Fibroblast of skin of scalp (primary cell): ENCODE measurements around the gene FOXP2.
"Not testable (repeated sequence)": the region's sequence is repeated elsewhere in the genome, so short reads cannot be mapped to it uniquely, and the experiment has no call there.

ENCODE experiments used
- DNase-seq: peaks from one replicate; pipeline ENCODE4 v3.0.0-alpha.2; 2013

FOXP2 gene

DNA sequence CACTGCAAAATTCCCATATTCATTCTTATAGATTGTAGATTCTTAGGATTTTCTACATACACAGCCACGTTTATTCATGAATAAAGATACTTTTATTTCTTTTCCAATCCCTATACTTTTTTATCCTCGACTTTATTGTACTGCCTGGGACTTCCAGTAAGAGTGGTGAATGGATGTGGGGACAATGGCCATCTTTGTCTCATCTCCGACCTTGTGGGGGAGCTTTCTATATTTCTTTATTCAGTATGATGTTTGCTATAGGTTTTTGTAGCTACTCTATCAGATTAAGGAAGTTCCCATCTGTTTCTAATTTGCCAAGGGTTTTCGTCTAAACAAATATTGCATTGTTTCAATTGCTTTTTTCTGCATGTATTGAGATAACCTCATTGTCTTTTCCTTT lies 184.3 kb downstream of the FOXP2 start:
- DNase-seq, result no peak

- DNase-seq, result no peak
Measured at GRCh38 chr7:114606100-114606499, 191.5 kb downstream of the FOXP2 start.

DNA sequence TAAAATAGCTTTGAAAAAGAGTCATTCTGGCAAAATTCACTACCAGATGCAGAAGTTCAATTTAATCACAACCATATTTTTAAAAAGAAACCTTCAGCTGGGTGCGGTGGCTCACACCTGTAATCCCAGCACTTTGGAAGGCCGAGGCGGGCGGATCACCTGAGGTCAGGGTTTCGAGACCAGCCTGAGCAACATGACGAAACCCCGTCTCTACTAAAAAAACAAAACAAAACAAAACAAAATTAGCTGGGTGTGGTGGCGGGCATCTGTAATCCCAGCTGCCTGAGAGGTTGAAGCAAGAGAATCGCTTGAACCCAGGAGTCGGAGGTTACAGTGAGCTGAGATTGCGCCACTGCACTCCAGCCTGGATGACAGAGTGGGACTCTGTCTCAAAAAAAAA lies 194.2 kb downstream of the FOXP2 start:
- DNase-seq, result not testable (repeated sequence)

GRCh38 chr7:114620208-114620607 lies 205.6 kb downstream of the FOXP2 start:
- DNase-seq, result no peak

- DNase-seq, result no peak
Measured at GRCh38 chr7:114622221-114622620, 207.6 kb downstream of the FOXP2 start.

- no peak for DNase-seq
Measured at GRCh38 chr7:114623146-114623545, 208.5 kb downstream of the FOXP2 start.

DNA sequence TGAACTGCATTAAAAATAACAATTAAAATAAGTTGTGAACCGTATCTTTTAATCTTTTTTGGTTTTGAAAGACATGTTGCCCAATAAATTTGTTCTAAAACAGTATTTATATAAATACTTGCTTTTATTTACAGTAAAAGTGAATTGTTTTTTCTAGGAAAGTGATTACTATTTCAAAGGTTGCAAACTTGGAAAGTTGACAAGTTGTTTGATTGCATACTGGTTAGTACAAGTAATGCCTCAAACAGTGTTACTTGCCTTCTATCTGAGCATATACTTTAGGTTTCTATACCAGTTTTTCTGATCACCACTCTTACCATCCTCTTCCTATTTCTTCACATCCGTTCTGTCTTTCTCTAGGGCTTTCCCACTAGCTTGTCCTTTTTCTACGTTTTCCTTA lies 212.6 kb downstream of the FOXP2 start:
- DNase-seq, result no peak

- DNase-seq, result no peak
Measured at GRCh38 chr7:114628362-114628761, 213.7 kb downstream of the FOXP2 start.

DNA sequence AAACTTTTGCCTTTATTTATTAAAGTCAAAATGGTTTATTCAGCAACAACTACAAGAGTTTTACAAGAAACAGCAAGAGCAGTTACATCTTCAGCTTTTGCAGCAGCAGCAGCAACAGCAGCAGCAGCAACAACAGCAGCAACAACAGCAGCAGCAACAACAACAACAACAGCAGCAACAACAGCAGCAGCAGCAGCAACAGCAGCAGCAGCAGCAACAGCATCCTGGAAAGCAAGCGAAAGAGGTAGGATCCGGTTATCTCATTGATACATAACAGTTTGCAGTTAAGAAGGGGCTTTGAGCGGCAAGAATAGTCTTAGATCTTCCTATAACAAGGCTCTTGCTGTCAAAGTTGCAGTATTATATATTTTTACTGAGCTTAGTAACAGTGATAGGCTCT lies 215.1 kb downstream of the FOXP2 start:
- DNase-seq, result no peak

GRCh38 chr7:114630201-114630990 lies 215.8 kb downstream of the FOXP2 start:
- DNase-seq, result no peak

DNA sequence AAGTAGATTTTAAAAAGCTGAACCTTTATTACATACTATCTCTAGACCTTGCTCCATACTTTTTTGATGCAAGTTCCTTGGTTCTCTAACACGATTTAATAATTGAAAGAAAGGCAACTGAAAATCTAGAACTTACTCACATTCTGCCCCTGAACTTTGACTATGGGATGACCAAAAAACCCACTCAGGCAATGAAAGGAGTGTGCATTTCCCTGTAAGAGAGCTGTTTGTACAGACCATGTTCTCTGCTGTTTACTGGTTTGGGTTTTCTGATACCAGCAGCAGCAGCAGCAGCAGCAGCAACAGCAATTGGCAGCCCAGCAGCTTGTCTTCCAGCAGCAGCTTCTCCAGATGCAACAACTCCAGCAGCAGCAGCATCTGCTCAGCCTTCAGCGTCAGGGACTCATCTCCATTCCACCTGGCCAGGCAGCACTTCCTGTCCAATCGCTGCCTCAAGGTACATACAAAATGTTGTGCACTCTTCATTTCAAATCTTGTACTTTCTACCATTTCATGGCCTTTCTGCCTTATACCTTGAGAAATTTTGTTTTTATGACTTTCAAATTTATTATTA lies 216.7 kb downstream of the FOXP2 start:
- DNase-seq, result no peak

DNA sequence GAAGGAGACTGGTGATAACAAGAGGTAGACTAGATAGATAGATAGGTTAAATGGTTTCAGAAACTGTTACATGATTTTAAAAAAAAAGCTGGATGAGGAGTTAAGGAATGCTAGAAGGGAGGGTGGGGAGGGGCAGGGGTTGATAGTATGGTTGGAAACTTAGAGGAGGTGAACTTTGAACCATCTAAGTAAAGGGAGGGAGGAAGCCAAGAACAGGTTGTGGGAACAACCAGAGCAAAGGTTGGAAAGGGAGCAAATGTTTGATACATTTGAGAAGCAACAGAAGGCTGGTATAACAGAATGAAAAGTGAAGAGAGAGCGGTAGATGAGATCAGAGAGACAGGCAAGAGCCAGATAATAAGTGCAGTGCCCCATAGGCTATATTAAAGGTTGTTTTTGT lies 224.8 kb downstream of the FOXP2 start:
- DNase-seq, result no peak

DNA sequence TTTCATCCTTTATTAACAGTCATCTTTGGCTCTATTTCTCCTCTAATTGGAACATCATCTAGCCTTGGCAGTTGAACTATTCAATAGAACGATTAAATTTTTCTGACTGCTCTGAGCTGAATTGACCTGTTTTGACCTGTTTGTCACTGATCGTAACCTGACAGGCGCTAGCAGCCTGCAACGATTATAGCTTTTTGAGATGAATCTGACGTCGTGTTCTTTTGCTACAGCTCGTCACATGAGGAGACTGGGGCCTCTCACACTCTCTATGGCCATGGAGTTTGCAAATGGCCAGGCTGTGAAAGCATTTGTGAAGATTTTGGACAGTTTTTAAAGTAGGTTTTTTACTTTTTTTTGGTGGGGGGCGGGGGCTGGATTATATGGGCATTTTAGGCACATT lies 229.8 kb downstream of the FOXP2 start:
- no peak for DNase-seq

DNA sequence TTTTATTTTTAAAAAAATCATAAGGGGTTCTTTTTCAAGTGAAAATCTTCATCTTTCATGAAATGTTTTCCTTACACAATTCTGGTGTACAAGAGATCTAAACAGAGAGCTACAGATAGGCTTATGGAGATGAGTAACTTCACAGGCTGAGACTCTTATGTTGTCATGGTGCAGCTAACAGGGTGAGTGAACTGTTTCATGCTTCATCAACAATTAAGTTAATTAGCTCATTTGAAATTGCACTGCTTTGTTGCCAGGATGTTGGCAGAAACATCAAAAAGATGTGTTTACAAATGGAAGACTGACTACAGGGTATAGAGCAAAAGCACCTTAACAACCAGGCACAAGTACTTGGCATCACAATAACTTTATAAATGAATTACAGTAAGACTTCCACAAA lies 230.8 kb downstream of the FOXP2 start:
- DNase-seq, result no peak

DNA sequence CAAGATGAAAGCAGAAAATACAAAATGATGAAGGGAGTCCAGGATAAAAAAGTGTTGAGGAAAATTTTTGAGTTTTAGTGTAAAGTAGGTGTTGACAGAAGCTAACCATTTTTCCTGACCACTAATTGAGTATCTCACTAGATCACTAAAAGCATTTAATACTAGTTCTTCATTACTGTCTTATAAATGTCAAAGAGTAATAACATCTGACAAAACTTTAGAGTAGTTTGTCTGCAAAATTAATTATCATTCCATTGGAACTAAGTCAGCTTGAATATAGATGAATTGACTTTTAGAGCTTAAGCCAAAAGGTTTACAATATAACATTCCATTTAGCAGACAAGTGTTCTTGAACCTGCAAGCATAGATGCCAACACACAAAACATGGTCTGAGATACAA lies 232.9 kb downstream of the FOXP2 start:
- no peak for DNase-seq

DNA sequence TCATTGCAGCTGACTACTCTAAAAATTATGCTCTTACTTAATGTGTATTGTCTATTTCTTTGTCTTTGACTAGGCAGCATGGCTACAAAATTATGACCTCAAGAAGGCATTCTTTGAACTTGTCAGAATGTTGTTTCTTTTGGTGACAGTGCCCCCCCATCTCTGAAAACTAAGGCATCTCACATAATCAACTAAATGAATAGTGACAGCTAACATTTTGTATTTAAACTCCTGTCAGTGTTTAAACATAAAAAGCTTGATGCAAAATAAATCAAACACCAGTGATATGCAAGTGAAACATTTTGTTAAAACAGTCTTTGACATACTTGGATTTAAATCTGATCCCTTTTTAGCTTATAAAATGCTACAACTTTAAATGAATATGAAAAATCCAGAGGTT lies 233.5 kb downstream of the FOXP2 start:
- DNase-seq, result no peak

DNA sequence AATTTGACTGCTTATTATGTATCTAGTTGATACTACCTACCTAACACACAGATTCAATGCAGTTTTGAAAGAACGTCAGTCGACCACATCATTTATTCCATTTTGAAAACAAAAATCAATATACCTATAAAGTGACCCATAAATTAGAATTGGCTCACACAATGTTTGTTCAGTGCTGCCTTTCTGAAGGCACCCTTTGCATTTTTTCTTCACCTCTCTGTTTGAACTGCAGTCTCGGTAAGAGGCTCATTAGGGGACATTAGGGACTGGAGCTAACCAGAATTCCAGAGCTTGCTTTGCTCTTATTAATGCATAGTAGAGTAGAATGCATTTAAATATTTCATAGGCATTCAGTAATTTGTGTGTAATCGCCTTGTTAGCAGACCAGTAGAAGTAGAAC lies 234.1 kb downstream of the FOXP2 start:
- no peak for DNase-seq

GRCh38 chr7:114649689-114650088 lies 235.1 kb downstream of the FOXP2 start:
- no peak for DNase-seq

- DNase-seq, result no peak
Measured at GRCh38 chr7:114650491-114650890, 235.9 kb downstream of the FOXP2 start.

DNA sequence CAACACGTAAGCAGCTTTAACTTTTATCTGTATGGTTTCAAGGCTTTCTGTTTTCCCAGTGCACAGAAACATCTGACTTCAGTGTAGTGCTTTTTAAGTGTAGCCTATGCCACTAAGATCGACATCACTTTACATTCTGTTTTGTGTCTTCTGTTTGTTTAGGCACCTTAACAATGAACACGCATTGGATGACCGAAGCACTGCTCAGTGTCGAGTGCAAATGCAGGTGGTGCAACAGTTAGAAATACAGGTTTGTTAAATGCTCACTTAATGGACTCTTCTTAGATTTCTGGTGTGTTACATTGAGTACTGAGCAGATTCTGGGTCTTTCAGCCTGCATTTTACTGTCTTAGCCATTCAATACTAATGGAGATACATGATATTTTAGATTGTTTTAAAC lies 237.4 kb downstream of the FOXP2 start:
- no peak for DNase-seq

- no peak for DNase-seq
Measured at GRCh38 chr7:114653364-114654088, 238.9 kb downstream of the FOXP2 start.

GRCh38 chr7:114656466-114656865 lies 241.9 kb downstream of the FOXP2 start:
- DNase-seq, result no peak

- DNase-seq, result no peak
Measured at GRCh38 chr7:114657279-114657678, 242.7 kb downstream of the FOXP2 start.

- DNase-seq, result no peak
Measured at GRCh38 chr7:114658216-114658615, 243.6 kb downstream of the FOXP2 start.
